ENCODE measurements around the gene CHD3. TPM values are rescaled to one million over a fixed set of nuclear protein-coding genes. Genes with fewer than 3 reads are reported as not detected.

Gene CHD3
- polyA plus RNA-seq, 1 donor from 2014 or later: 115 TPM

- peaks cover 5% of the 10 kb centered on the region for H3F3A ChIP-seq (ENCODE audit: insufficient read depth, low read length, poor library complexity, severe bottlenecking)
- no peaks in the 10 kb centered on the region for H3K9me3 ChIP-seq (ENCODE audit: low read length)
- H3K27me3 ChIP-seq (ENCODE audit: insufficient read depth, low read depth, low read length): no peaks in the 10 kb centered on the region
- peak overlapping the region; percentile 97 for H3K27ac ChIP-seq (ENCODE audit: low read length)
- peak overlapping the region; percentile 58 for H3K4me3 ChIP-seq (ENCODE audit: low read length)
- H3K9me2 ChIP-seq (ENCODE audit: insufficient read depth, low read length): no peaks in the 10 kb centered on the region
- no peak overlapping the region for H2AFZ ChIP-seq (ENCODE audit: low read depth, low read length)
- H3K9ac ChIP-seq (ENCODE audit: low read length): peak overlapping the region; percentile 100
- no peak for TF ChIP-seq POLR2AphosphoS5 (IDR thresholded peaks at IDR 0.05)
- TF ChIP-seq SMC3 (conservative IDR thresholded peaks at IDR 0.05; ENCODE audit: poor library complexity): no peak
- TF ChIP-seq EP300 (conservative IDR thresholded peaks at IDR 0.05; ENCODE audit: poor library complexity, severe bottlenecking): no peak
- TF ChIP-seq EZH2 (IDR thresholded peaks at IDR 0.05; ENCODE audit: borderline replicate concordance, insufficient read depth, low read length, poor library complexity, severe bottlenecking): no peak
- TF ChIP-seq TAF1 (IDR thresholded peaks at IDR 0.05; ENCODE audit: low read depth): no peak
- no peak for TF ChIP-seq REST (IDR thresholded peaks at IDR 0.05; ENCODE audit: borderline replicate concordance)
- no peak for TF ChIP-seq CTCF (IDR thresholded peaks at IDR 0.05; ENCODE audit: poor library complexity, severe bottlenecking)
- no peak for TF ChIP-seq MXI1 (conservative IDR thresholded peaks at IDR 0.05; ENCODE audit: poor library complexity, severe bottlenecking)
- TF ChIP-seq RAD21 (conservative IDR thresholded peaks at IDR 0.05): no peak
- no peaks in the 10 kb centered on the region for H3K36me3 ChIP-seq (ENCODE audit: insufficient read depth, low read length)
- peak overlapping the region; percentile 41 for H3K4me2 ChIP-seq (ENCODE audit: low read length)
- H4K20me1 ChIP-seq (ENCODE audit: insufficient read depth): no peaks in the 10 kb centered on the region
- H3K79me2 ChIP-seq (replicated peaks; ENCODE audit: insufficient read depth, low read length): peaks cover 31% of the 10 kb centered on the region
Measured at GRCh38 chr17:7882629-7883028, 6.0 kb upstream of the CHD3 start.

DNA sequence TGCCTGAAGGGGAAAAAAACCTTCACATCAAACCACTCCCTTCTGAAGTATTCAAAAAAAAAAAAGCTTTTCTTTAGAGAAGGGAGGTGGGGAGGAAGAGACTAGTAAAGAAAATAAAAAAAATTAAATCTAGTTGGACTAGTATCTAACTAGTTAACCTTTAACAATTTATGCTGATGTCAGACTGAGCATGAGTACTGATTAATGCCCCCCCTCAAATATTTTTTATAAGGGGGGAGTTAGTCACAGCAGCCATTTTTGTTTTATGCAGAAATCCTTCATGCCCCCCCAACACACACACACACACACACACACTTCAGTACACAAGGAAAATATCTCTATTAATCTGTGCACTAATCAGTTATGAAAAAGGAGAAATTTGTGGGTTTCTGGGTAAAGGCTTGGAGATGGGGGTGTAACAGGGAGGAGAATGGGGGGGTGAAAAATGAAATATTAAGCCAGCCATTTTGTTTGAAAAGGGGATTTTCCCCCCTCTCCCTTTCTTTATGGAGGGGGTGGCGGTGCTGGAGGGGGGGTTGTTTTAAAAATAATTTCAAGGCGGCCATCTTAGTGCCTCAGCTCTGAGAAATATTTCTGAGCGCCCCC is 4.7 kb upstream of the CHD3 start:
- no peaks in the 10 kb centered on the region for H3K27me3 ChIP-seq (ENCODE audit: insufficient read depth, low read depth, low read length)
- H3F3A ChIP-seq (ENCODE audit: insufficient read depth, low read length, poor library complexity, severe bottlenecking): peaks cover 12% of the 10 kb centered on the region
- no peaks in the 10 kb centered on the region for H3K36me3 ChIP-seq (ENCODE audit: insufficient read depth, low read length)
- peak overlapping the region; percentile 58 for H3K4me3 ChIP-seq (ENCODE audit: low read length)
- H3K9me2 ChIP-seq (ENCODE audit: insufficient read depth, low read length): no peaks in the 10 kb centered on the region
- H2AFZ ChIP-seq (ENCODE audit: low read depth, low read length): no peak overlapping the region
- H3K79me2 ChIP-seq (replicated peaks; ENCODE audit: insufficient read depth, low read length): peaks cover 39% of the 10 kb centered on the region
- peak overlapping the region; percentile 100 for H3K9ac ChIP-seq (ENCODE audit: low read length)
- TF ChIP-seq CTCF (IDR thresholded peaks at IDR 0.05; ENCODE audit: poor library complexity, severe bottlenecking): no peak
- no peak for TF ChIP-seq POLR2AphosphoS5 (IDR thresholded peaks at IDR 0.05)
- TF ChIP-seq REST (IDR thresholded peaks at IDR 0.05; ENCODE audit: borderline replicate concordance): peak; percentile 34
- TF ChIP-seq RAD21 (conservative IDR thresholded peaks at IDR 0.05): no peak
- TF ChIP-seq SMC3 (conservative IDR thresholded peaks at IDR 0.05; ENCODE audit: poor library complexity): no peak
- TF ChIP-seq EZH2 (IDR thresholded peaks at IDR 0.05; ENCODE audit: borderline replicate concordance, insufficient read depth, low read length, poor library complexity, severe bottlenecking): no peak
- TF ChIP-seq EP300 (conservative IDR thresholded peaks at IDR 0.05; ENCODE audit: poor library complexity, severe bottlenecking): no peak
- peak; percentile 30 for TF ChIP-seq TAF1 (IDR thresholded peaks at IDR 0.05; ENCODE audit: low read depth)
- TF ChIP-seq MXI1 (conservative IDR thresholded peaks at IDR 0.05; ENCODE audit: poor library complexity, severe bottlenecking): no peak
- H4K20me1 ChIP-seq (ENCODE audit: insufficient read depth): no peaks in the 10 kb centered on the region
- H3K4me2 ChIP-seq (ENCODE audit: low read length): peak overlapping the region; percentile 73
- H3K27ac ChIP-seq (ENCODE audit: low read length): peak overlapping the region; percentile 97
- H3K9me3 ChIP-seq (ENCODE audit: low read length): no peaks in the 10 kb centered on the region
